Measurements from ENCODE around the gene CYB561. TPM values are rescaled to one million over a fixed set of nuclear protein-coding genes. Genes with fewer than 3 reads are reported as not detected.

The CYB561 gene
- total and polyA plus RNA-seq, 2 donors (not counting 3 experiments of a cell fraction or from before 2014, with no cell fraction given): 34.9 to 71.1 TPM

GRCh38 chr17:63440770-63441335, 5.3 kb downstream of the CYB561 start:
- Histone ChIP-seq H3K9ac (replicated peaks; ENCODE audit: extremely low read depth, insufficient read depth, low read length) (no peak overlapping the region), H3K4me3 (replicated peaks in 1 of 3; ENCODE audit: insufficient read depth in 1 of 3, low read depth in 1 of 3, low read length in 3 of 3) (no peak overlapping the region), H3K4me2 (ENCODE audit: insufficient read depth, low read length) (no peak overlapping the region), H3K9me3 (replicated peaks; ENCODE audit: control insufficient read depth, insufficient read depth, low read length) (no peaks in the 10 kb centered on the region), H2AFZ (ENCODE audit: low read depth, low read length) (no peak overlapping the region), H3K27ac (ENCODE audit: insufficient read depth, low read depth, low read length) (no peak overlapping the region), H4K20me1 (replicated peaks; ENCODE audit: control insufficient read depth, extremely low read depth, insufficient read depth, low read length) (no peaks in the 10 kb centered on the region), H3K79me2 (ENCODE audit: control insufficient read depth, insufficient read depth, low read length) (no peaks in the 10 kb centered on the region), H3K9me1 (replicated peaks; ENCODE audit: control insufficient read depth, extremely low read depth, insufficient read depth, low read length) (no peaks in the 10 kb centered on the region), H3K27me3 (ENCODE audit: control insufficient read depth in 2 of 2, insufficient read depth in 2 of 2, low read length in 2 of 2) (no peaks in the 10 kb centered on the region), H3K36me3 (ENCODE audit: control insufficient read depth in 2 of 2, extremely low read depth in 1 of 2, insufficient read depth in 2 of 2, low read length in 2 of 2) (no peaks in the 10 kb centered on the region), H3K4me1 (ENCODE audit: control insufficient read depth, extremely low read depth, insufficient read depth, low read length) (peaks cover 3% of the 10 kb centered on the region)
- TF ChIP-seq MAX (IDR thresholded peaks at IDR 0.05; ENCODE audit: insufficient read depth, insufficient read length): no peak
- TF ChIP-seq JUN (IDR thresholded peaks at IDR 0.05; ENCODE audit: borderline replicate concordance, insufficient read depth, insufficient read length, low read depth): no peak
- no peak for TF ChIP-seq MYC (IDR thresholded peaks at IDR 0.05; ENCODE audit: low read depth, low read length)
- TF ChIP-seq GATA2 (IDR thresholded peaks at IDR 0.05; ENCODE audit: insufficient read depth, insufficient read length, low read depth, low read length): no peak
- no peak for TF ChIP-seq EZH2 (IDR thresholded peaks at IDR 0.05; ENCODE audit: borderline replicate concordance, low read depth, low read length, severe bottlenecking)
- no peak for TF ChIP-seq CTCF (IDR thresholded peaks at IDR 0.05; ENCODE audit: extremely low read depth in 1 of 2, insufficient read depth in 1 of 2, low read depth in 1 of 2, low read length in 2 of 2)
- TF ChIP-seq FOS (IDR thresholded peaks at IDR 0.05; ENCODE audit: borderline replicate concordance, insufficient read depth, low read length): no peak
- TF ChIP-seq POLR2A (IDR thresholded peaks at IDR 0.05; ENCODE audit: low read depth, low read length): no peak
- no peak for TF ChIP-seq POLR2AphosphoS5 (IDR thresholded peaks at IDR 0.05; ENCODE audit: insufficient read depth, low read depth, low read length)
- POLR2A ChIA-PET: no interaction called here
- dilution Hi-C loops (cut with MboI; ENCODE audit: extremely low pct_ligation_motif_present, low sequenced_read_pairs) (no loop called here), intact Hi-C loops (cut with micrococcal nuclease) (no loop called here)
- no peak for DNase-seq (ENCODE audit: low read depth, low spot score)
- no TSS peak for BruUV-seq (replicated peaks)
- CTCF ChIA-PET: interaction anchor here (0.6 to 2.3 kb wide), 5 partner anchors 12 to 154 kb away, joined by 3 to 17 read pairs (median 6); no protein-coding TSS in a partner anchor
- no peak for FAIRE-seq

Data from endothelial cell of umbilical vein (primary cell).